GM12878 (cell line): ENCODE results near the gene CD68. TPM values are rescaled to one million over a fixed set of nuclear protein-coding genes. Genes with fewer than 3 reads are reported as not detected.

ENCODE experiments used
- ATAC-seq: fragments of 200-7000 bp; cut with Tn5 transposase; 3 replicates; pipeline ENCODE4 v1.9.1; 2020; ENCODE audit warnings: mild to moderate bottlenecking, moderate library complexity
- BruUV-seq: library from RNA; stranded (reverse); fragments of 400-500 nt; replicated peaks from 2 replicates; lab custom pipeline; 2021; lab: Mats Ljungman, UMichigan
- CTCF ChIA-PET: fragments of 300-600 bp; sonication (Branson Sonifier 250); formaldehyde crosslinking; extraction: SDS; loops from one replicate; lab custom pipeline; 2021; ENCODE audit warnings: inconsistent platforms; lab: Yijun Ruan, JAX
- POLR2A ChIA-PET: fragments of 350-600 bp; formaldehyde crosslinking; extraction: SDS; loops from one replicate; lab custom pipeline; 2021; ENCODE audit warnings: inconsistent platforms; lab: Charles Lee
- RAD21 ChIA-PET: fragments of 300-600 bp; sonication (Branson Sonifier 250); formaldehyde crosslinking; loops from one replicate; lab custom pipeline; 2023; ENCODE audit warnings: antibody characterized with exemption; ENCODE audit not compliant: unreplicated experiment; lab: Charles Lee
- SMC1A ChIA-PET: fragments of 300-600 bp; sonication (Branson Sonifier 250); formaldehyde crosslinking; loops from one replicate; lab custom pipeline; 2023; ENCODE audit not compliant: unreplicated experiment, uncharacterized antibody; lab: Charles Lee
- DNase-seq: peaks from one replicate; pipeline ENCODE4 v3.0.0-alpha.2; 2011; ENCODE audit warnings: low read depth, low spot score
- FAIRE-seq: peaks from 3 replicates; lab custom pipeline; 2011; peaks lifted over from hg19 to GRCh38; lab: Jason Lieb, UNC
- H2AFZ ChIP-seq: 2 replicates; pipeline ENCODE4 v1.6.0; 2011; ENCODE audit warnings: low read depth, low read length, control low read depth; ENCODE audit not compliant: control insufficient read depth
- H3K27ac ChIP-seq: 2 replicates; pipeline ENCODE4 v1.5.1; 2011; ENCODE audit warnings: control low read depth; ENCODE audit not compliant: control insufficient read depth, insufficient read depth
- H3K27me3 ChIP-seq, 2 experiments: replicated peaks in 1 of 2; 2 replicates each; pipeline versions ENCODE4 v1.6.0 to v1.6.1; 2011; ENCODE audit warnings: low read length in 1 of 2; ENCODE audit not compliant: control insufficient read depth in 2 of 2, insufficient read depth in 2 of 2
- H3K36me3 ChIP-seq, 2 experiments: 2 replicates each; pipeline ENCODE4 v1.5.1; 2011; ENCODE audit warnings: low read length in 1 of 2; ENCODE audit not compliant: control insufficient read depth in 2 of 2, insufficient read depth in 2 of 2
- H3K4me1 ChIP-seq: 2 replicates; pipeline ENCODE4 v1.6.1; 2011; ENCODE audit warnings: mild to moderate bottlenecking, low read length, moderate library complexity, mixed read lengths; ENCODE audit not compliant: control insufficient read depth, insufficient read depth
- H3K4me2 ChIP-seq: 2 replicates; pipeline ENCODE4 v1.6.0; 2011; ENCODE audit warnings: control low read depth; ENCODE audit not compliant: control insufficient read depth, insufficient read depth
- H3K4me3 ChIP-seq: fragments of 200-600 bp; sonication (generic); 2 replicates; pipeline ENCODE4 v1.5.1; 2016
- H3K79me2 ChIP-seq: 2 replicates; pipeline ENCODE4 v1.6.0; 2011; ENCODE audit warnings: low read length; ENCODE audit not compliant: control insufficient read depth, insufficient read depth
- H3K9ac ChIP-seq: 2 replicates; pipeline ENCODE4 v1.8.0; 2011; ENCODE audit warnings: low read length, control low read depth, mixed read lengths; ENCODE audit not compliant: control insufficient read depth, insufficient read depth
- H3K9me3 ChIP-seq: replicated peaks from 3 replicates; pipeline ENCODE4 v1.5.1; 2011; ENCODE audit warnings: mild to moderate bottlenecking, low read length; ENCODE audit not compliant: control insufficient read depth, insufficient read depth
- H4K20me1 ChIP-seq: 2 replicates; pipeline ENCODE4 v1.6.0; 2011; ENCODE audit not compliant: control insufficient read depth, insufficient read depth
- ATF7 ChIP-seq: fragments of 450-650 bp; IDR thresholded peaks from 2 replicates; pipeline ENCODE4 v1.6.1; 2016; ENCODE audit warnings: low read depth, mild to moderate bottlenecking
- E4F1 ChIP-seq: fragments of 450-650 bp; IDR thresholded peaks from 2 replicates; pipeline ENCODE4 v1.6.1; 2018; ENCODE audit warnings: borderline replicate concordance, mild to moderate bottlenecking; ENCODE audit not compliant: partially characterized antibody
- ESRRA ChIP-seq: IDR thresholded peaks from 2 replicates; pipeline ENCODE4 v1.6.1; 2012; ENCODE audit warnings: mild to moderate bottlenecking, low read length, improper control_type of control experiment
- HDAC6 ChIP-seq: fragments of 200-600 bp; sonication (generic); IDR thresholded peaks from one replicate; pipeline ENCODE4 v1.8.0; 2017; ENCODE audit warnings: antibody characterized with exemption; ENCODE audit not compliant: unreplicated experiment
- KDM1A ChIP-seq: fragments of 200-600 bp; sonication (generic); IDR thresholded peaks from 2 replicates; pipeline ENCODE4 v1.6.1; 2016; ENCODE audit warnings: borderline replicate concordance
- MAX ChIP-seq: IDR thresholded peaks from 2 replicates; pipeline ENCODE4 v1.6.1; 2012; ENCODE audit warnings: low read depth, low read length, improper control_type of control experiment
- NKRF ChIP-seq: fragments of 450-650 bp; conservative IDR thresholded peaks from 2 replicates; pipeline ENCODE4 v1.6.1; 2017; ENCODE audit warnings: mild to moderate bottlenecking, moderate library complexity
- NR2C2 ChIP-seq: IDR thresholded peaks from 2 replicates; pipeline ENCODE4 v1.6.1; 2011; ENCODE audit warnings: borderline replicate concordance, low read depth; ENCODE audit not compliant: control insufficient read depth, insufficient read length
- NR2F1 ChIP-seq: fragments of 450-650 bp; conservative IDR thresholded peaks from 2 replicates; pipeline ENCODE4 v1.6.1; 2017; ENCODE audit warnings: mild to moderate bottlenecking
- PAX8 ChIP-seq: fragments of 450-650 bp; IDR thresholded peaks from 2 replicates; pipeline ENCODE4 v1.6.1; 2017; ENCODE audit warnings: mild to moderate bottlenecking, moderate library complexity
- PBX3 ChIP-seq: IDR thresholded peaks from 2 replicates; pipeline ENCODE4 v1.6.1; 2011; ENCODE audit warnings: mild to moderate bottlenecking, low read depth, low read length, moderate library complexity; ENCODE audit not compliant: insufficient replicate concordance
- ZBTB33 ChIP-seq: fragments of 450-650 bp; IDR thresholded peaks from 2 replicates; pipeline ENCODE4 v1.6.1; 2017; ENCODE audit warnings: mild to moderate bottlenecking
- ZNF217 ChIP-seq: fragments of 450-650 bp; IDR thresholded peaks from 2 replicates; pipeline ENCODE4 v1.6.1; 2017; ENCODE audit warnings: antibody characterized with exemption, mild to moderate bottlenecking
- WGBS: methylation state at CpG from one replicate; pipeline ENCODE4 v1.1.6; 2016; ENCODE audit warnings: low lambda C conversion rate; ENCODE audit not compliant: insufficient replicate concordance, insufficient coverage; ENCODE audit errors: missing lambda C conversion rate; 5-methylcytosine and 5-hydroxymethylcytosine counted together
- in situ Hi-C: fragments of 300-500 bp; cut with MboI; formaldehyde crosslinking; loops from 9 replicates; pipeline ENCODE4 v1.14.3; 2018; ENCODE audit warnings: mixed read lengths
- intact Hi-C: fragments of 100-400 bp; cut with micrococcal nuclease; formaldehyde crosslinking; loops from one replicate; pipeline ENCODE4 v1.14.2; 2022; ENCODE audit not compliant: unreplicated experiment
- polyA plus RNA-seq, 11 experiments: library from polyadenylated mRNA; depleted of rRNA in 4 of 11; unstranded in 6 of 11; stranded (reverse) in 5 of 11; fragments of >200 nt; fragmentation: Nextera tagmentation in 4 of 11; fragmentation: Illumina TruSeq in 1 of 11; extraction: Ambion mirVana in 4 of 11; extraction: Trizol in 1 of 11; gene quantifications; 1 replicate in 1 of 11; 2 replicates in 10 of 11; pipeline versions ENCODE4 v1.2.1 to v1.2.3, GENCODE V29; 2011 to 2016; ENCODE audit warnings: inconsistent platforms in 2 of 11, missing spikeins in 2 of 11, low read depth in 1 of 11
- total RNA-seq, 4 experiments: library from RNA; depleted of rRNA in 3 of 4; stranded (reverse); fragments of >200 nt in 3 of 4; fragmentation: Illumina TruSeq in 1 of 4; extraction: Trizol in 1 of 4; gene quantifications; 2 replicates each; pipeline versions ENCODE4 v1.2.1 to v1.2.3, GENCODE V29; 2013 to 2021
- TF ChIP-seq, protein P1 (sequence below): IDR thresholded peaks from 2 replicates; pipeline ENCODE4 v1.6.1; 2011; ENCODE audit warnings: low read depth, mild to moderate bottlenecking, low read length, moderate library complexity, borderline replicate concordance; ENCODE audit errors: extremely low read depth

The CD68 gene
- total and polyA plus RNA-seq, 10 of the 15 experiments (the other 5 are each of a cell fraction or from before 2014, with no cell fraction given), result 2.6 to 6.9 (median 3.8) TPM

DNA sequence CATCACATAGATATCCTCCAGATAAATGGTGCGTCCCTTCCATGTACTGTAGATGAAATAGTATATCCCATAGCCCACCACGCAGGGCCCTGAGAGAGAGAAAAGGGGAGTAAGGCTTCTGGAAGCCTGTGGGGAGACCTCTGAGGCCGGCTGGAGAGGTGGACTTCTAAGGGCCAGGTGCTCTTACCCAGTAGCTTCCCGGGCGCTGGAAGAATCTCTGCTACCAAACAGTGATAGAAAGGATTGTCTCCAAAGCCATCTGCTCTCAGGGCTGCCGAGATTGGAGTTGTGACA is 47.5 kb downstream of the CD68 start:
- Histone ChIP-seq H3K27me3 (no peaks in the 10 kb centered on the region), H2AFZ (peak overlapping the region; percentile 77; the same call in 1 of the 2 replicates), H4K20me1 (no peaks in the 10 kb centered on the region), H3K9ac (peak overlapping the region; percentile 95), H3K9me3 (no peaks in the 10 kb centered on the region), H3K79me2 (peaks cover 2% of the 10 kb centered on the region), H3K4me3 (peak overlapping the region; percentile 100), H3K4me2 (peak overlapping the region; percentile 81), H3K4me1 (peaks cover 3% of the 10 kb centered on the region), H3K36me3 (no peaks in the 10 kb centered on the region), H3K27ac (peak overlapping the region; percentile 69; the same call in 1 of the 2 replicates)
- SMC1A ChIA-PET, result interaction anchor here (1.7 to 2.3 kb wide), 2 partner anchors 12 to 62 kb away, joined by 5 to 19 read pairs; partner anchors contain the start of genes FXR2, TP53 and WRAP53
- DNase-seq (no peak), ATAC-seq (no peak), FAIRE-seq (no peak)
- intact Hi-C loops (no loop called here), in situ Hi-C loops (no loop called here)
- POLR2A ChIA-PET, result interaction anchor here (0.6 to 2.7 kb wide), 8 partner anchors 8 to 290 kb away, joined by 3 to 33 read pairs (median 8); partner anchors contain the start of genes ACAP1, FXR2, MPDU1 and TP53
- CTCF ChIA-PET, result interaction anchor here (0.6 to 2.6 kb wide), 6 partner anchors 13 to 271 kb away, joined by 3 to 38 read pairs (median 4); partner anchors contain the start of genes FXR2, TP53 and WRAP53
- no TSS peak for BruUV-seq
- 1% methylated on average over 6 of the region's 6 CpGs for WGBS
- RAD21 ChIA-PET, result interaction anchor here (0.9 to 3.0 kb wide), 4 partner anchors 12 to 61 kb away, joined by 4 to 21 read pairs (median 14); partner anchors contain the start of genes CD68, FXR2, TP53 and WRAP53
- TF ChIP-seq ZNF217, result no peak
- TF ChIP-seq PBX3, result no peak
- no peak for TF ChIP-seq ZBTB33
- no peak for TF ChIP-seq HDAC6
- TF ChIP-seq KDM1A, result no peak
- TF ChIP-seq, protein P1, sequence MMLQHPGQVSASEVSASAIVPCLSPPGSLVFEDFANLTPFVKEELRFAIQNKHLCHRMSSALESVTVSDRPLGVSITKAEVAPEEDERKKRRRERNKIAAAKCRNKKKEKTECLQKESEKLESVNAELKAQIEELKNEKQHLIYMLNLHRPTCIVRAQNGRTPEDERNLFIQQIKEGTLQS, result no peak
- no peak for TF ChIP-seq ATF7
- TF ChIP-seq E4F1, result no peak
- no peak for TF ChIP-seq NKRF
- TF ChIP-seq ESRRA, result no peak
- no peak for TF ChIP-seq MAX
- TF ChIP-seq NR2C2, result no peak
- no peak for TF ChIP-seq PAX8
- TF ChIP-seq NR2F1, result no peak
